Heart left ventricle (tissue), 13 donors: ENCODE data around the gene ZCCHC9.
"Not testable (repeated sequence)": the region's sequence is repeated elsewhere in the genome, so short reads cannot be mapped to it uniquely, and the experiment has no call there.

ENCODE experiments used
- CTCF ChIP-seq, 12 donors: fragments of 200-600 bp; sonication (generic) in 4 of 12; IDR thresholded peaks; one replicate each; pipeline versions ENCODE4 v1.5.0 to v1.8.0; 2018 to 2022; ENCODE audit warnings: antibody characterized with exemption in 12 of 12, mild to moderate bottlenecking in 5 of 12
- POLR2A ChIP-seq, 2 donors: fragments of 450-650 bp; IDR thresholded peaks; one replicate each; pipeline ENCODE4 v1.6.1; 2017; ENCODE audit warnings: antibody characterized with exemption in 2 of 2, mild to moderate bottlenecking in 2 of 2, moderate library complexity in 2 of 2
- donor health status: ischemic (EF 13 %, LVEDD 7.1; RV severe dilation, severe dysfunction).
- donor health status: DM: no; HTN: yes; CAD: no.
- donor health status: DM: no; HTN: no; CAD: no.
- donor health status: ischemic (EF 25% LVEDD 6.9; RV normal size, moderate dysfunction).
- donor health status: ischemic (EF 25% LVEDD 5.7; RV mildly dilated, moderate dysfunction).
- donor health status: ischemic (EF 35%, LVEDD 5.7; RV mildly dilated, moderate dysfunction).
- donor health status: nonischemic (EF 11% LVEDD 7.7; RV severe dilation, severe dysfunction).
- donor health status: DM: yes; HTN: yes; CAD: no.
- donor health status: PGD.
- donor health status: ischemic (EF 29% LVEDD 5.4; RV normal size, mild dysfunction).
- donor health status: nonischemic (EF 23%, LVEDD 6.1; RV moderate dilation, normal function).

GRCh38 chr5:81294021-81294420, 7.4 kb upstream of the ZCCHC9 start:
- TF ChIP-seq POLR2A, CTCF (IDR thresholded peaks at IDR 0.05): not testable (repeated sequence)
